ENCODE data around the gene TOPAZ1. TPM values are rescaled to one million over a fixed set of nuclear protein-coding genes. Genes with fewer than 3 reads are reported as not detected.

The TOPAZ1 gene
- total and polyA plus RNA-seq, 9 of the 15 experiments (the other 6 are each of a cell fraction or from before 2014, with no cell fraction given): 0.01 TPM; not detected in 8

GRCh38 chr3:44338010-44338827 lies 96.5 kb downstream of the TOPAZ1 start, which contains the start of gene TCAIM (continued):
- TF ChIP-seq DLX4 (CRISPR knock-in tag; IDR thresholded peaks at IDR 0.05) (no peak), SRF (CRISPR knock-in tag; IDR thresholded peaks at IDR 0.05) (peak in 1 of 2 experiments; percentile 70; a peak in 2 of 4 replicates), YBX1 (IDR thresholded peaks at IDR 0.05) (no peak), CBFA2T3 (IDR thresholded peaks at IDR 0.05) (peak; percentile 21; the same call in 1 of the 2 replicates), ZFP1 (CRISPR knock-in tag; IDR thresholded peaks at IDR 0.05) (no peak), ETV5 (CRISPR knock-in tag; IDR thresholded peaks at IDR 0.05; ENCODE audit: low read depth) (peak; percentile 51), ZNF77 (CRISPR knock-in tag; IDR thresholded peaks at IDR 0.05) (no peak), ZNF224 (CRISPR knock-in tag; IDR thresholded peaks at IDR 0.05) (peak; percentile 76; the same call in 1 of the 2 replicates), LEF1 (IDR thresholded peaks at IDR 0.05) (no peak), ATF3 (IDR thresholded peaks at IDR 0.05) (peak; percentile 95), ATF3 (CRISPR knock-in tag; conservative IDR thresholded peaks at IDR 0.05) (peak; percentile 90), ELK3 (CRISPR knock-in tag; IDR thresholded peaks at IDR 0.05) (no peak), SFPQ (IDR thresholded peaks at IDR 0.05; ENCODE audit: low read depth, low read length) (no peak), ZNF780A (CRISPR knock-in tag; IDR thresholded peaks at IDR 0.05) (no peak), PURB (CRISPR knock-in tag; IDR thresholded peaks at IDR 0.05; ENCODE audit: low read depth) (no peak), TFE3 (CRISPR knock-in tag; IDR thresholded peaks at IDR 0.05) (no peak), CGGBP1 (CRISPR knock-in tag; IDR thresholded peaks at IDR 0.05) (0 out of 2 replicates have a peak, but pooled peaks have one; percentile 32), CSDE1 (IDR thresholded peaks at IDR 0.05) (no peak; a peak in 1 of 4 replicates), ARID1B (IDR thresholded peaks at IDR 0.05) (peak; percentile 52), TBL1XR1 (IDR thresholded peaks at IDR 0.05; ENCODE audit: low read length in 2 of 2) (peak in 1 of 2 experiments; percentile 32; a peak in 1 of 4 replicates), SMARCE1 (IDR thresholded peaks at IDR 0.05) (0 out of 2 replicates have a peak, but pooled peaks have one; percentile 27), ZBTB17 (CRISPR knock-in tag; IDR thresholded peaks at IDR 0.05) (peak; percentile 73; the same call in 1 of the 2 replicates)

All from K562 (cell line).